PC-3 (cell line): ENCODE results near the gene ARL6IP6.

Experiments
- EZH2 ChIP-seq: fragments of 300-600 bp; sonication (generic); IDR thresholded peaks from one replicate; pipeline ENCODE4 v1.6.1; 2017; ENCODE audit warnings: antibody characterized with exemption, mild to moderate bottlenecking, low read length; ENCODE audit not compliant: unreplicated experiment
- TF ChIP-seq, protein P1 (sequence below): fragments of 300-600 bp; sonication (generic); conservative IDR thresholded peaks from 2 replicates; pipeline ENCODE4 v1.5.1; 2017; ENCODE audit warnings: antibody characterized with exemption, low read depth, mild to moderate bottlenecking, low read length

DNA sequence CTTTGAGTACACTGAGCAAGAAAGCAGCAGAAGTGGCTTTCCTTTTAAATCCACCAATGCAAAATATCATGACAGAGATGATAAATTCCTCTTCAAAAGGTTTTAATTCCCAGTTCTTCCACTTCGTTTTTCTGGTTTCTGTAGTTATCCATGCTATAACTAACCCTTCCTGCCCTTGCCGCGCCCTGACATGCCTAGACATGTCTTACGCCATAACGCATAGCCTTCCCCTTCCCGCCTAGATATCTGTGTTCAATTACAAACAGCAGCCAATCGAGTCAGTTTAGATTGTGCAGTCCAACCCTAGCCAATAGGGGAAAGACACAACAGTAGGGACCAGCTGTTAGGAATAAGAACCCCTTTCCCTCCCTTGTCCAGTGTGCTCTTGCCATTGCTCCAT, 17.2 kb upstream of the ARL6IP6 start:
- TF ChIP-seq, protein P1, sequence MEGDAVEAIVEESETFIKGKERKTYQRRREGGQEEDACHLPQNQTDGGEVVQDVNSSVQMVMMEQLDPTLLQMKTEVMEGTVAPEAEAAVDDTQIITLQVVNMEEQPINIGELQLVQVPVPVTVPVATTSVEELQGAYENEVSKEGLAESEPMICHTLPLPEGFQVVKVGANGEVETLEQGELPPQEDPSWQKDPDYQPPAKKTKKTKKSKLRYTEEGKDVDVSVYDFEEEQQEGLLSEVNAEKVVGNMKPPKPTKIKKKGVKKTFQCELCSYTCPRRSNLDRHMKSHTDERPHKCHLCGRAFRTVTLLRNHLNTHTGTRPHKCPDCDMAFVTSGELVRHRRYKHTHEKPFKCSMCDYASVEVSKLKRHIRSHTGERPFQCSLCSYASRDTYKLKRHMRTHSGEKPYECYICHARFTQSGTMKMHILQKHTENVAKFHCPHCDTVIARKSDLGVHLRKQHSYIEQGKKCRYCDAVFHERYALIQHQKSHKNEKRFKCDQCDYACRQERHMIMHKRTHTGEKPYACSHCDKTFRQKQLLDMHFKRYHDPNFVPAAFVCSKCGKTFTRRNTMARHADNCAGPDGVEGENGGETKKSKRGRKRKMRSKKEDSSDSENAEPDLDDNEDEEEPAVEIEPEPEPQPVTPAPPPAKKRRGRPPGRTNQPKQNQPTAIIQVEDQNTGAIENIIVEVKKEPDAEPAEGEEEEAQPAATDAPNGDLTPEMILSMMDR = no peak
- no peak for TF ChIP-seq EZH2
